ENCODE data around the gene DHX34. TPM values are rescaled to one million over a fixed set of nuclear protein-coding genes. Genes with fewer than 3 reads are reported as not detected.

Gene DHX34
- polyA plus RNA-seq, 3 donors = 3.4 to 34.4 (median 3.8) TPM

- Histone ChIP-seq H3K36me3 (replicated peaks in 1 of 2; ENCODE audit: control insufficient read depth in 1 of 2, insufficient read depth in 2 of 2, low read length in 2 of 2) (peaks cover 82 to 91% of the 10 kb centered on the region in 2 donors), H3K9ac (ENCODE audit: insufficient read depth, low read length, poor library complexity, severe bottlenecking) (no peak overlapping the region), H3K27ac (ENCODE audit: low read depth in 1 of 2, low read length in 2 of 2) (peak overlapping the region in 1 of 2 donors; percentile 16), H3K9me3 (replicated peaks in 1 of 2; ENCODE audit: control insufficient read depth in 1 of 2, insufficient read depth in 1 of 2, low read length in 2 of 2) (peaks cover 17 to 26% of the 10 kb centered on the region in 2 donors), H3K79me2 (ENCODE audit: insufficient read depth, low read length) (peaks cover 9% of the 10 kb centered on the region), H4K20me1 (ENCODE audit: insufficient read depth, low read length) (no peaks in the 10 kb centered on the region), H2AFZ (ENCODE audit: insufficient read depth, low read depth, low read length, poor library complexity, severe bottlenecking) (no peak overlapping the region), H3K4me1 (ENCODE audit: control insufficient read depth in 1 of 2, insufficient read depth in 2 of 2, low read length in 2 of 2) (peaks cover 12 to 18% of the 10 kb centered on the region in 2 donors), H3K4me3 (replicated peaks in 1 of 3; ENCODE audit: low read depth in 2 of 3, low read length in 3 of 3) (no peak overlapping the region), H3K27me3 (ENCODE audit: control insufficient read depth in 2 of 2, insufficient read depth in 2 of 2, low read length in 2 of 2) (no peaks in the 10 kb centered on the region), H3K4me2 (replicated peaks; ENCODE audit: extremely low read depth, low read length, poor library complexity, severe bottlenecking) (no peak overlapping the region)
- H3K27me3 Mint-ChIP-seq (ENCODE audit: low read depth in 3 of 3) = no peaks in the 10 kb centered on the region
- H3K4me3 Mint-ChIP-seq = no peak overlapping the region
- no peak for DNase-seq
- TF ChIP-seq CTCF (IDR thresholded peaks at IDR 0.05) = no peak
- peak overlapping the region in 6 of 7 donors; percentile 50 to 87 (median 64) for H3K27ac Mint-ChIP-seq
- peaks cover 12% of the 10 kb centered on the region for H3K4me1 Mint-ChIP-seq
- H3K36me3 Mint-ChIP-seq = peaks cover 84 to 93% of the 10 kb centered on the region in 2 donors
- H3K9me3 Mint-ChIP-seq = peaks cover 9 to 33% (median 14%) of the 10 kb centered on the region in 7 donors
- intact Hi-C loops (cut with micrococcal nuclease) = no loop called here
- 96% methylated on average over 6 of the region's 6 CpGs for WGBS (ENCODE audit: insufficient coverage)
Observed at GRCh38 chr19:47358936-47359335, 9.8 kb downstream of the DHX34 start.

- Histone ChIP-seq H3K4me2 (replicated peaks; ENCODE audit: extremely low read depth, low read length, poor library complexity, severe bottlenecking) (no peak overlapping the region), H4K20me1 (ENCODE audit: insufficient read depth, low read length) (no peaks in the 10 kb centered on the region), H3K9me3 (replicated peaks in 1 of 2; ENCODE audit: control insufficient read depth in 1 of 2, insufficient read depth in 1 of 2, low read length in 2 of 2) (peaks cover 5% of the 10 kb centered on the region in 2 donors), H3K27ac (ENCODE audit: low read depth in 1 of 2, low read length in 2 of 2) (no peak overlapping the region), H3K79me2 (ENCODE audit: insufficient read depth, low read length) (peaks cover 8% of the 10 kb centered on the region), H2AFZ (ENCODE audit: insufficient read depth, low read depth, low read length, poor library complexity, severe bottlenecking) (no peak overlapping the region), H3K4me1 (ENCODE audit: control insufficient read depth in 1 of 2, insufficient read depth in 2 of 2, low read length in 2 of 2) (peaks cover 23 to 29% of the 10 kb centered on the region in 2 donors), H3K27me3 (ENCODE audit: control insufficient read depth in 2 of 2, insufficient read depth in 2 of 2, low read length in 2 of 2) (no peaks in the 10 kb centered on the region), H3K36me3 (replicated peaks in 1 of 2; ENCODE audit: control insufficient read depth in 1 of 2, insufficient read depth in 2 of 2, low read length in 2 of 2) (peaks cover 59 to 74% of the 10 kb centered on the region in 2 donors), H3K9ac (ENCODE audit: insufficient read depth, low read length, poor library complexity, severe bottlenecking) (no peak overlapping the region), H3K4me3 (replicated peaks in 1 of 3; ENCODE audit: low read depth in 2 of 3, low read length in 3 of 3) (no peak overlapping the region)
- Mint-ChIP-seq H3K9me3 (peaks cover under 1 to 13% (median 3%) of the 10 kb centered on the region in 7 donors), H3K4me1 (peaks cover 25% of the 10 kb centered on the region), H3K4me3 (no peak overlapping the region), H3K36me3 (peaks cover 80 to 92% of the 10 kb centered on the region in 2 donors), H3K27me3 (ENCODE audit: low read depth in 3 of 3) (peaks cover 0 to 2% (median 0%) of the 10 kb centered on the region in 3 donors), H3K27ac (peak overlapping the region in 6 of 7 donors; percentile 75 to 88 (median 80))
- intact Hi-C loops (cut with micrococcal nuclease) = no loop called here
- DNase-seq = no peak
- no peak for TF ChIP-seq CTCF (IDR thresholded peaks at IDR 0.05)
- 98% methylated on average over 17 of the region's 21 CpGs for WGBS (ENCODE audit: insufficient coverage)
Observed at GRCh38 chr19:47362321-47362720, 13.2 kb downstream of the DHX34 start.
